AG08395 (cell line): Measurements from ENCODE around the gene SORCS1.

Experiments
- DNase-seq: peaks from one replicate; pipeline ENCODE4 v3.0.0; 2012; ENCODE audit warnings: mixed read lengths, low spot score

Gene SORCS1

DNA sequence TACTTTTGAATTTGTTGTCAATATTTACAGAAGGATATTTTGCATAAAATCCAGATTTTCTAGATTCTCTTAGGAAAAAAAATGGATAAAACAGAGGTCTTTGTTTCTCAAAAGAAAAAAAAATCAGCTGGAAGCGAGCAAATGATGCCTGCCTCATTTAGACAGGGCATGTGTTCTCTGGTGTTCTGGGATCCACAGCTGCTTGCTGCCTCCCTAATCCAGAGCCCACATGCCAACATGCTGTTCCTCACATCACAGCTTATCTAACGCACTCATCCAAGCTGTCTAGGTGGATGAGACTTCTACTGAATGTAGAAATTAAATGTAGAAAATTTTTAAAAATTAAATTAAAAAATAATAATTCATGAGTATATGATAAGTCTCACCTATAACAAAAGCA lies 630.1 kb downstream of the SORCS1 start:
- no peak for DNase-seq

GRCh38 chr10:106528702-106529101 lies 635.8 kb downstream of the SORCS1 start:
- no peak for DNase-seq

- DNase-seq = no peak
Observed at GRCh38 chr10:106525835-106526234, 638.7 kb downstream of the SORCS1 start.
